SK-N-SH (cell line): ENCODE measurements around the gene PGF. TPM values are rescaled to one million over a fixed set of nuclear protein-coding genes. Genes with fewer than 3 reads are reported as not detected.

Experiments
- CTCF ChIA-PET: fragments of 300-600, 350-600 bp; formaldehyde crosslinking; extraction: SDS; loops from one replicate; lab custom pipeline; 2021; lab: Yijun Ruan, JAX
- POLR2A ChIA-PET: fragments of 350-600 bp; sonication (Branson Sonifier 250); formaldehyde crosslinking; extraction: SDS; loops from one replicate; lab custom pipeline; 2020; ENCODE audit warnings: antibody characterized with exemption, inconsistent platforms; lab: Yijun Ruan, JAX
- DNase-seq: peaks from one replicate; pipeline ENCODE4 v3.0.0; 2012
- H2AFZ ChIP-seq: fragments of 200-600 bp; sonication (generic); 2 replicates; pipeline ENCODE4 v1.8.1; 2016; ENCODE audit warnings: antibody characterized with exemption, mild to moderate bottlenecking, low read depth
- H3F3A ChIP-seq: fragments of 200-600 bp; sonication (generic); replicated peaks from 2 replicates; pipeline ENCODE3; 2016; ENCODE audit warnings: antibody characterized with exemption, mild to moderate bottlenecking; ENCODE audit not compliant: insufficient read depth
- H3K27ac ChIP-seq, 2 experiments: fragments of 200-500 bp in 1 of 2; fragments of 200-600 bp in 1 of 2; sonication (Bioruptor generic) in 1 of 2; sonication (generic), shearing (Covaris generic) in 1 of 2; 2 replicates each; pipeline versions ENCODE4 v1.5.1 to v1.6.1; 2014 to 2016; ENCODE audit warnings: low read depth in 2 of 2, inconsistent platforms in 1 of 2, low read length in 1 of 2, mild to moderate bottlenecking in 1 of 2, mixed read lengths in 1 of 2
- H3K27me3 ChIP-seq: fragments of 200-600 bp; sonication (generic), shearing (Covaris generic); 2 replicates; pipeline ENCODE4 v1.6.1; 2016; ENCODE audit warnings: mixed run types; ENCODE audit not compliant: insufficient read depth
- H3K36me3 ChIP-seq, 2 experiments: fragments of 200-500 bp in 1 of 2; fragments of 200-600 bp in 1 of 2; sonication (Bioruptor generic) in 1 of 2; sonication (generic) in 1 of 2; replicated peaks in 1 of 2; 2 replicates each; pipeline versions ENCODE3 to v1.5.1; 2014 to 2016; ENCODE audit warnings: low read length in 1 of 2, mild to moderate bottlenecking in 1 of 2; ENCODE audit not compliant: insufficient read depth in 2 of 2, control insufficient read depth in 1 of 2
- H3K4me1 ChIP-seq, 2 experiments: fragments of 200-500 bp in 1 of 2; fragments of 200-600 bp in 1 of 2; sonication (Bioruptor generic) in 1 of 2; sonication (generic), shearing (Covaris generic) in 1 of 2; 2 replicates each; pipeline versions ENCODE4 v1.5.1 to v1.6.1; 2014 to 2016; ENCODE audit warnings: low read depth in 1 of 2, low read length in 1 of 2, mixed run types in 1 of 2; ENCODE audit not compliant: insufficient read depth in 2 of 2, control insufficient read depth in 1 of 2
- H3K4me2 ChIP-seq: fragments of 200-600 bp; sonication (generic), shearing (Covaris generic); 2 replicates; pipeline ENCODE4 v1.6.1; 2017; ENCODE audit warnings: mixed run types
- H3K4me3 ChIP-seq, 2 experiments: fragments of 200-500 bp in 1 of 2; fragments of 200-600 bp in 1 of 2; sonication (Bioruptor generic) in 1 of 2; sonication (generic), shearing (Covaris generic) in 1 of 2; 2 replicates each; pipeline versions ENCODE4 v1.5.1 to v1.8.1; 2014 to 2016; ENCODE audit warnings: low read depth in 2 of 2, inconsistent platforms in 1 of 2, low read length in 1 of 2, mild to moderate bottlenecking in 1 of 2, mixed read lengths in 1 of 2, moderate library complexity in 1 of 2
- H3K79me2 ChIP-seq: fragments of 200-600 bp; sonication (generic); 2 replicates; pipeline ENCODE4 v1.8.1; 2017; ENCODE audit warnings: mild to moderate bottlenecking; ENCODE audit not compliant: insufficient read depth
- H3K9ac ChIP-seq: fragments of 200-600 bp; sonication (generic); 2 replicates; pipeline ENCODE4 v1.6.1; 2017; ENCODE audit warnings: mixed run types
- H3K9me2 ChIP-seq: fragments of 200-600 bp; sonication (generic); 2 replicates; pipeline ENCODE4 v1.6.1; 2017; ENCODE audit warnings: mixed run types
- H3K9me3 ChIP-seq: fragments of 200-600 bp; sonication (generic); 2 replicates; pipeline ENCODE4 v1.6.1; 2017; ENCODE audit warnings: mixed run types, mild to moderate bottlenecking, moderate library complexity
- H4K20me1 ChIP-seq: fragments of 200-600 bp; sonication (generic); 2 replicates; pipeline ENCODE4 v1.6.1; 2017; ENCODE audit warnings: mild to moderate bottlenecking, mixed run types; ENCODE audit not compliant: insufficient read depth
- CHD2 ChIP-seq: fragments of 150-350 bp; IDR thresholded peaks from 2 replicates; pipeline ENCODE4 v1.6.1; 2018; ENCODE audit warnings: low read length; ENCODE audit not compliant: partially characterized antibody
- ELF1 ChIP-seq: IDR thresholded peaks from 2 replicates; pipeline ENCODE4 v1.4.0; 2012
- EP300 ChIP-seq, 2 experiments: IDR thresholded peaks; 2 replicates each; pipeline versions ENCODE4 v1.4.0 to v1.6.1; 2012; ENCODE audit warnings: borderline replicate concordance in 1 of 2, low read depth in 1 of 2, low read length in 1 of 2
- EZH2phosphoT487 ChIP-seq: fragments of 200-600 bp; sonication (generic); IDR thresholded peaks from 2 replicates; pipeline ENCODE4 v1.6.1; 2017; ENCODE audit warnings: low read depth, mixed run types, mild to moderate bottlenecking, antibody characterized with exemption, moderate library complexity, borderline replicate concordance
- FOXJ3 ChIP-seq: sonication (generic); formaldehyde crosslinking; IDR thresholded peaks from 2 replicates; pipeline ENCODE4 v1.5.1; 2020; ENCODE audit warnings: mild to moderate bottlenecking, missing genetic modification reagents
- GATA2 ChIP-seq: sonication (generic); formaldehyde crosslinking; IDR thresholded peaks from 2 replicates; pipeline ENCODE4 v1.5.0; 2020; ENCODE audit warnings: mild to moderate bottlenecking, missing genetic modification reagents
- JUND ChIP-seq: IDR thresholded peaks from 2 replicates; pipeline ENCODE4 v1.4.0; 2012
- MXI1 ChIP-seq: IDR thresholded peaks from 2 replicates; pipeline ENCODE4 v1.6.1; 2012; ENCODE audit warnings: mild to moderate bottlenecking, low read depth, low read length, improper control_type of control experiment
- NFIC ChIP-seq: IDR thresholded peaks from 2 replicates; pipeline ENCODE4 v1.4.0; 2012; ENCODE audit warnings: borderline replicate concordance
- NRF1 ChIP-seq: IDR thresholded peaks from 2 replicates; pipeline ENCODE4 v1.6.1; 2012; ENCODE audit warnings: low read depth, mild to moderate bottlenecking, low read length
- RFX5 ChIP-seq: IDR thresholded peaks from 2 replicates; pipeline ENCODE4 v1.6.1; 2012; ENCODE audit warnings: mild to moderate bottlenecking, improper control_type of control experiment, low read length
- RXRA ChIP-seq: IDR thresholded peaks from 2 replicates; pipeline ENCODE4 v1.4.0; 2012; ENCODE audit warnings: low read depth, mild to moderate bottlenecking, borderline replicate concordance
- SIN3A ChIP-seq: IDR thresholded peaks from 2 replicates; pipeline ENCODE4 v1.6.1; 2012; ENCODE audit warnings: low read depth, mild to moderate bottlenecking, low read length, moderate library complexity, borderline replicate concordance
- TCF12 ChIP-seq: IDR thresholded peaks from 2 replicates; pipeline ENCODE4 v1.4.0; 2012
- YY1 ChIP-seq: IDR thresholded peaks from 2 replicates; pipeline ENCODE4 v1.4.0; 2012; ENCODE audit warnings: low read depth, mild to moderate bottlenecking
- WGBS: methylation state at CpG from one replicate; pipeline ENCODE4 v1.1.6; 2017; ENCODE audit warnings: low lambda C conversion rate; 5-methylcytosine and 5-hydroxymethylcytosine counted together
- polyA plus RNA-seq, 3 experiments: library from polyadenylated mRNA; depleted of rRNA; stranded (reverse); fragments of >200 nt; gene quantifications; 2 replicates each; pipeline ENCODE4 v1.2.3, GENCODE V29; 2012
- TF ChIP-seq, protein P1 (sequence below): IDR thresholded peaks from 2 replicates; pipeline ENCODE4 v1.4.0; 2012; ENCODE audit warnings: low read depth
- TF ChIP-seq, protein P2 (sequence below): IDR thresholded peaks from 2 replicates; pipeline ENCODE4; 2012
- TF ChIP-seq, protein P3 (sequence below): fragments of 150-350 bp; IDR thresholded peaks from 2 replicates; pipeline ENCODE4 v1.6.1; 2017; ENCODE audit warnings: antibody characterized with exemption, low read length, low read depth, borderline replicate concordance
- TF ChIP-seq, protein P4 (sequence below): fragments of 200-600 bp; sonication (generic); IDR thresholded peaks from 2 replicates; pipeline ENCODE4 v1.6.1; 2017; ENCODE audit warnings: antibody characterized with exemption, mild to moderate bottlenecking, moderate library complexity
- TF ChIP-seq, protein P5 (sequence below): IDR thresholded peaks from 2 replicates; pipeline ENCODE4 v1.4.0; 2012; ENCODE audit warnings: low read depth, borderline replicate concordance
- TF ChIP-seq, protein P6 (sequence below): fragments of 150-350 bp; IDR thresholded peaks from 2 replicates; pipeline ENCODE4 v1.6.1; 2016; ENCODE audit warnings: mild to moderate bottlenecking, low read depth, low read length

PGF gene
- polyA plus RNA-seq, 1 of the 3 experiments (the other 2 are of a cell fraction): 4.4 TPM

DNA sequence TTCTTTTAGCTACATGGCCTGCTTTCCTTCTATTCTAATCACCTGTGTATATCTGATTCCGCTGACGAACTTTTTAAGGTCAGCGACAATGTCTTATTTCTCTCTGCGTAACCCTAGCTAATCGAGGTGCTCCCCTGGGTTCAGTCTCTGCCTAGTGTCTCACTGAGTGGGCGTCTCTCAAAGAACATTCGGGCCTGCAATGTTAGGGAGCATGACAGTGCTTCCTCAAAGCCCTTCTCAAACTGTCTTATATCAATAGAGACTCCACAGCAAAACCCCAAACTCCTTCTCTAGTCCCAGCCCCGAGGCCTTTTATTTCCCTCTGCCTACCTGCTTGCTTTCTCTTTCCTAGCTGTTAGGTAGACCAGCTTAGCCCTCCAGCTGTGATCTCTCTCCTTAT is 18.7 kb downstream of the PGF start:
- ChIA-PET POLR2A (no interaction called here), CTCF (interaction anchor here (1.2 to 18.5 kb wide), 4 partner anchors 10 to 152 kb away, joined by 3 to 290 read pairs (median 20); no protein-coding TSS in a partner anchor)
- no peak overlapping the region for H3K4me2 ChIP-seq
- no peaks in the 10 kb centered on the region for H3K27me3 ChIP-seq
- no peaks in the 10 kb centered on the region for H3K79me2 ChIP-seq
- no peaks in the 10 kb centered on the region for H3K9me3 ChIP-seq
- no peaks in the 10 kb centered on the region for H3K36me3 ChIP-seq
- DNase-seq: no peak
- WGBS: 88% methylated on average over 8 of the region's 8 CpGs
- no peak overlapping the region for H2AFZ ChIP-seq
- peaks cover 8 to 13% of the 10 kb centered on the region in 2 experiments; a peak in 3 of 4 replicates for H3K4me1 ChIP-seq
- H3K4me3 ChIP-seq: no peak overlapping the region
- no peak overlapping the region for H3K27ac ChIP-seq
- H3K9ac ChIP-seq: no peak overlapping the region
- no peaks in the 10 kb centered on the region for H3K9me2 ChIP-seq
- peaks cover 6% of the 10 kb centered on the region for H3F3A ChIP-seq
- H4K20me1 ChIP-seq: no peaks in the 10 kb centered on the region
- TF ChIP-seq FOXJ3 (no peak), YY1 (no peak), JUND (no peak), NRF1 (no peak), MXI1 (no peak), EP300 (IDR thresholded peaks at IDR 0.05; ENCODE audit: borderline replicate concordance in 1 of 2, low read depth in 1 of 2, low read length in 1 of 2) (no peak), RFX5 (no peak)
- TF ChIP-seq, protein P1, sequence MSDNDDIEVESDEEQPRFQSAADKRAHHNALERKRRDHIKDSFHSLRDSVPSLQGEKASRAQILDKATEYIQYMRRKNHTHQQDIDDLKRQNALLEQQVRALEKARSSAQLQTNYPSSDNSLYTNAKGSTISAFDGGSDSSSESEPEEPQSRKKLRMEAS: no peak

DNA sequence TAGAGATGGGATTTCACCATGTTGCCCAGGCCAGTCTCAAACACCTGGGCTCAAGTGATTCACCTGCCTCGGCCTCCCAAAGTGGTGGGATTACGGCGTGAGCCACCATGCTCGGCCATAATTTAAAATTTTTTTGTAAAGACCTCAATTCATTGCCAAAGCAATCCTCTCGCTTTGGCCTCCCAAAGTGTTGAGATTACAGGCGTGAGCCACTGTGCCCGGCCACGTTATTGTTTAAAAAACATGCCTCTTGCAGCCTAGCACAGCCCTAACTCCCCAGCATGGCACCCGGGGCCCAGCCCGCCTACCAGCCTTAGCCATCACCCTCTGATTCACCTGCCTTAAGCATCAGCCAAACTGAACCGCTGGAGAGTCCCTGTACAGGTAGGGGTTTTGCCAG is 19.2 kb downstream of the PGF start:
- Histone ChIP-seq H3K9ac (no peak overlapping the region), H3K79me2 (no peaks in the 10 kb centered on the region), H4K20me1 (no peaks in the 10 kb centered on the region), H3K4me3 (no peak overlapping the region), H3K9me2 (no peaks in the 10 kb centered on the region), H3K4me1 (peaks cover 8 to 10% of the 10 kb centered on the region in 2 experiments; a peak in 3 of 4 replicates), H3K27me3 (no peaks in the 10 kb centered on the region), H3K36me3 (no peaks in the 10 kb centered on the region), H3K4me2 (no peak overlapping the region), H3F3A (peaks cover 6% of the 10 kb centered on the region), H3K9me3 (no peaks in the 10 kb centered on the region), H2AFZ (no peak overlapping the region), H3K27ac (no peak overlapping the region)
- CTCF ChIA-PET: interaction anchor here (1.2 to 18.5 kb wide), 4 partner anchors 10 to 152 kb away, joined by 3 to 290 read pairs (median 20); no protein-coding TSS in a partner anchor
- DNase-seq: no peak
- WGBS: 84% methylated on average over 10 of the region's 11 CpGs
- TF ChIP-seq TCF12: no peak
- no peak for TF ChIP-seq SIN3A
- TF ChIP-seq NFIC: no peak
- no peak for TF ChIP-seq RXRA
- TF ChIP-seq, protein P2, sequence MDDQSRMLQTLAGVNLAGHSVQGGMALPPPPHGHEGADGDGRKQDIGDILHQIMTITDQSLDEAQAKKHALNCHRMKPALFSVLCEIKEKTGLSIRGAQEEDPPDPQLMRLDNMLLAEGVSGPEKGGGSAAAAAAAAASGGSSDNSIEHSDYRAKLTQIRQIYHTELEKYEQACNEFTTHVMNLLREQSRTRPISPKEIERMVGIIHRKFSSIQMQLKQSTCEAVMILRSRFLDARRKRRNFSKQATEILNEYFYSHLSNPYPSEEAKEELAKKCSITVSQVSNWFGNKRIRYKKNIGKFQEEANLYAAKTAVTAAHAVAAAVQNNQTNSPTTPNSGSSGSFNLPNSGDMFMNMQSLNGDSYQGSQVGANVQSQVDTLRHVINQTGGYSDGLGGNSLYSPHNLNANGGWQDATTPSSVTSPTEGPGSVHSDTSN: no peak
- no peak for TF ChIP-seq GATA2 (CRISPR knock-in tag)
- TF ChIP-seq, protein P3, sequence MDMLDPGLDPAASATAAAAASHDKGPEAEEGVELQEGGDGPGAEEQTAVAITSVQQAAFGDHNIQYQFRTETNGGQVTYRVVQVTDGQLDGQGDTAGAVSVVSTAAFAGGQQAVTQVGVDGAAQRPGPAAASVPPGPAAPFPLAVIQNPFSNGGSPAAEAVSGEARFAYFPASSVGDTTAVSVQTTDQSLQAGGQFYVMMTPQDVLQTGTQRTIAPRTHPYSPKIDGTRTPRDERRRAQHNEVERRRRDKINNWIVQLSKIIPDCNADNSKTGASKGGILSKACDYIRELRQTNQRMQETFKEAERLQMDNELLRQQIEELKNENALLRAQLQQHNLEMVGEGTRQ: no peak
- no peak for TF ChIP-seq FOXJ3
- no peak for TF ChIP-seq CHD2
- TF ChIP-seq MXI1: no peak
- TF ChIP-seq, protein P4, sequence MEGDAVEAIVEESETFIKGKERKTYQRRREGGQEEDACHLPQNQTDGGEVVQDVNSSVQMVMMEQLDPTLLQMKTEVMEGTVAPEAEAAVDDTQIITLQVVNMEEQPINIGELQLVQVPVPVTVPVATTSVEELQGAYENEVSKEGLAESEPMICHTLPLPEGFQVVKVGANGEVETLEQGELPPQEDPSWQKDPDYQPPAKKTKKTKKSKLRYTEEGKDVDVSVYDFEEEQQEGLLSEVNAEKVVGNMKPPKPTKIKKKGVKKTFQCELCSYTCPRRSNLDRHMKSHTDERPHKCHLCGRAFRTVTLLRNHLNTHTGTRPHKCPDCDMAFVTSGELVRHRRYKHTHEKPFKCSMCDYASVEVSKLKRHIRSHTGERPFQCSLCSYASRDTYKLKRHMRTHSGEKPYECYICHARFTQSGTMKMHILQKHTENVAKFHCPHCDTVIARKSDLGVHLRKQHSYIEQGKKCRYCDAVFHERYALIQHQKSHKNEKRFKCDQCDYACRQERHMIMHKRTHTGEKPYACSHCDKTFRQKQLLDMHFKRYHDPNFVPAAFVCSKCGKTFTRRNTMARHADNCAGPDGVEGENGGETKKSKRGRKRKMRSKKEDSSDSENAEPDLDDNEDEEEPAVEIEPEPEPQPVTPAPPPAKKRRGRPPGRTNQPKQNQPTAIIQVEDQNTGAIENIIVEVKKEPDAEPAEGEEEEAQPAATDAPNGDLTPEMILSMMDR: no peak
- TF ChIP-seq, protein P5, sequence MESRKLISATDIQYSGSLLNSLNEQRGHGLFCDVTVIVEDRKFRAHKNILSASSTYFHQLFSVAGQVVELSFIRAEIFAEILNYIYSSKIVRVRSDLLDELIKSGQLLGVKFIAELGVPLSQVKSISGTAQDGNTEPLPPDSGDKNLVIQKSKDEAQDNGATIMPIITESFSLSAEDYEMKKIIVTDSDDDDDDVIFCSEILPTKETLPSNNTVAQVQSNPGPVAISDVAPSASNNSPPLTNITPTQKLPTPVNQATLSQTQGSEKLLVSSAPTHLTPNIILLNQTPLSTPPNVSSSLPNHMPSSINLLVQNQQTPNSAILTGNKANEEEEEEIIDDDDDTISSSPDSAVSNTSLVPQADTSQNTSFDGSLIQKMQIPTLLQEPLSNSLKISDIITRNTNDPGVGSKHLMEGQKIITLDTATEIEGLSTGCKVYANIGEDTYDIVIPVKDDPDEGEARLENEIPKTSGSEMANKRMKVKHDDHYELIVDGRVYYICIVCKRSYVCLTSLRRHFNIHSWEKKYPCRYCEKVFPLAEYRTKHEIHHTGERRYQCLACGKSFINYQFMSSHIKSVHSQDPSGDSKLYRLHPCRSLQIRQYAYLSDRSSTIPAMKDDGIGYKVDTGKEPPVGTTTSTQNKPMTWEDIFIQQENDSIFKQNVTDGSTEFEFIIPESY: no peak
- no peak for TF ChIP-seq EZH2phosphoT487
- TF ChIP-seq ELF1: no peak
- TF ChIP-seq EP300 (IDR thresholded peaks at IDR 0.05; ENCODE audit: borderline replicate concordance in 1 of 2, low read depth in 1 of 2, low read length in 1 of 2): no peak
- TF ChIP-seq, protein P6, sequence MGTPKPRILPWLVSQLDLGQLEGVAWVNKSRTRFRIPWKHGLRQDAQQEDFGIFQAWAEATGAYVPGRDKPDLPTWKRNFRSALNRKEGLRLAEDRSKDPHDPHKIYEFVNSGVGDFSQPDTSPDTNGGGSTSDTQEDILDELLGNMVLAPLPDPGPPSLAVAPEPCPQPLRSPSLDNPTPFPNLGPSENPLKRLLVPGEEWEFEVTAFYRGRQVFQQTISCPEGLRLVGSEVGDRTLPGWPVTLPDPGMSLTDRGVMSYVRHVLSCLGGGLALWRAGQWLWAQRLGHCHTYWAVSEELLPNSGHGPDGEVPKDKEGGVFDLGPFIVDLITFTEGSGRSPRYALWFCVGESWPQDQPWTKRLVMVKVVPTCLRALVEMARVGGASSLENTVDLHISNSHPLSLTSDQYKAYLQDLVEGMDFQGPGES: no peak
- POLR2A ChIA-PET: no interaction called here
